Neuron (in vitro differentiated cells): ENCODE measurements around the gene RNF220.
"Not testable (repeated sequence)": the region's sequence is repeated elsewhere in the genome, so short reads cannot be mapped to it uniquely, and the experiment has no call there.

Experiments
- H2AFZ ChIP-seq: one replicate; pipeline ENCODE4 v1.6.1; 2013; ENCODE audit warnings: low read depth, mild to moderate bottlenecking, inconsistent platforms, low read length, moderate library complexity
- H3K27me3 ChIP-seq: one replicate; pipeline ENCODE4 v1.6.1; 2013; ENCODE audit warnings: low read length; ENCODE audit not compliant: insufficient read depth
- H3K36me3 ChIP-seq: one replicate; pipeline ENCODE4 v1.6.1; 2013; ENCODE audit warnings: low read length; ENCODE audit not compliant: insufficient read depth
- H3K4me1 ChIP-seq: one replicate; pipeline ENCODE4 v1.6.1; 2013; ENCODE audit warnings: low read length; ENCODE audit not compliant: insufficient read depth
- H3K4me3 ChIP-seq: 2 replicates; pipeline ENCODE4 v1.5.1; 2013; ENCODE audit warnings: mild to moderate bottlenecking, low read length, moderate library complexity
- H3K9me3 ChIP-seq: one replicate; pipeline ENCODE4 v1.6.1; 2013; ENCODE audit warnings: low read length

RNF220 gene

DNA sequence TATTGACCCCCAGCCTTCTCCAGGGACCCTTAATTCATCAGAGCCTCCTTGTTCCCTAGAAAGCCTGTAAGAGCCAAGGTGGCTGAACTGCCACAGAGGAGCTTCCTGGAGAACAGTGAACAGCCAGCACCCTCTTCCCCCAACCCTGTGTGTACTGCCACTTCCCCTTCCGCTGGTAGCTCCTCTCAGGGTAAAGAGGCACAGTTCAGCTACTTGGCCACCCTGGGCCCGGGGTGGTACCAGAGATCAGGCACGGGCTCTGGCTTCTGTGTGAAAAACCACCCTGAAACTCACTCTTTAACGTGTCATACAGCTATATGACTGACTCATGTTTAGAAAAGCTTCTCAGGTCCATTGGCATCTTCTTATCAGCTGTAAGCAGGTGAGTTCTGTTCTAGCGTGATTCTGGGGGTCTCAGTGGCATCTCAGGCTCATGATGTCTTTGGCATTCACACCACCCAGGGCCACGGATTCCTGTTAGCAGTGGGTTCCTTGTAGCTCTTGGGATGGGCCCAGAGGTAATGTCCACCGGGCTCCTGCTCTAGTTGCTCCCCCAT, 291.8 kb downstream of the RNF220 start:
- H3K36me3 ChIP-seq = no peaks in the 10 kb centered on the region
- no peak overlapping the region for H3K4me3 ChIP-seq
- H3K9me3 ChIP-seq = no peaks in the 10 kb centered on the region
- no peaks in the 10 kb centered on the region for H3K27me3 ChIP-seq
- no peaks in the 10 kb centered on the region for H3K4me1 ChIP-seq
- H2AFZ ChIP-seq = no peak overlapping the region

DNA sequence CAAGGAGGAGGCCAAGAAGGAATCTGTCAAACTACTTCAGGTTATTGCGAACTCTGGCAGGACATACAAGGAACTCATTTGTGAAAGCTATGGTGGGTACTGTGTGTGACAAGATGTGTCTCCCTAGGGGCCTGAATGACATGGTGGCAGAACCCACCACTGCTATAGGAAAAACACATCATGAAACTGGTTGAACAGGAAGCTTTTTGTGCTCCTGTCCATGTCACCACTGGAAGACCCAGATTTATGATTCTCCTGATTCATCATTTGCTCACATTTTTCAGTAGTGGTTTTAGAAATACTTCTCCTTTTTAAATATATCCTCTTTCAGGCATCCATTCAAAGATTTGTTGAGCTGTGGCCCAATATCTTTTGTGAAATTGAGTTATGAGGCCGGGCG, 293.1 kb downstream of the RNF220 start:
- no peaks in the 10 kb centered on the region for H3K9me3 ChIP-seq
- H3K27me3 ChIP-seq = no peaks in the 10 kb centered on the region
- H3K4me1 ChIP-seq = no peaks in the 10 kb centered on the region
- no peak overlapping the region for H3K4me3 ChIP-seq
- H2AFZ ChIP-seq = no peak overlapping the region
- H3K36me3 ChIP-seq = no peaks in the 10 kb centered on the region

DNA sequence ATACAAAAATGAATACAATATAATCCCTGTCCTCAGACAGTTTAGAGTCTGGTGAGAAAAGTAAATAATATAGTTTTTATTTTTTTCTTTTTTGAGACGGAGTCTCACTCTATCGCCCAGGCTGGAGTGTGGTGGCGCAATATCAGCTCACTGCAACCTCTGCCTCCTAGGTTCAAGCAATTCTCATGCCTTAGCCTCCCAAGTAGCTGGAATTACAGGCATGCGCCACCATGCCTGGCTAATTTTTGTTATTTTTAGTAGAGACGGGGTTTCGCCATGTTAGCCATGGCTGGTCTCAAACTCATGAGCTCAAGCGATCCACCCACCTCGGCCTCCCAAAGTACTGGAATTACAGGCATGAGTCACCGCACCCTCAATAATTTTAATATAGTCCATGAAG, 294.3 kb downstream of the RNF220 start:
- H3K36me3 ChIP-seq, H3K4me3 ChIP-seq, H3K4me1 ChIP-seq, H3K9me3 ChIP-seq, H2AFZ ChIP-seq, H3K27me3 ChIP-seq: not testable (repeated sequence)

DNA sequence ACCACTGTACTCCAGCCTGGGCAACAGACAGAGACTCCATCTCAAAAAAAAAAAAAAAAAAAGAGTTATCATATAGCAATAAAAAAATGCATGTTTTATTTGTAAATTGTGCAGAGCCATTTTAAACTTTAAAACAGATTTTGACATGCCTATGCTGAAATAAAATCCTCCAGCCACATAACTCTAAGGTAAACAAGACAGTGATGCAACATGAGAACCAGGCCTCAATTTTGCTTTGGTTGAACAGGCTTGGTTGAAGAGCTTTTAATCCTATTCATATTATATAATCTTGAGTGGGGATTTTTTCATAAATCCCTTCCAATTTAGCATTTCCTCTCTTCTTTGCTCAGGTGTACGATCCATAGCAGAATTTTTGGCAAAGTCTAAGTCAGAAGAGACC, 295.5 kb downstream of the RNF220 start:
- H3K4me1 ChIP-seq = no peaks in the 10 kb centered on the region

DNA sequence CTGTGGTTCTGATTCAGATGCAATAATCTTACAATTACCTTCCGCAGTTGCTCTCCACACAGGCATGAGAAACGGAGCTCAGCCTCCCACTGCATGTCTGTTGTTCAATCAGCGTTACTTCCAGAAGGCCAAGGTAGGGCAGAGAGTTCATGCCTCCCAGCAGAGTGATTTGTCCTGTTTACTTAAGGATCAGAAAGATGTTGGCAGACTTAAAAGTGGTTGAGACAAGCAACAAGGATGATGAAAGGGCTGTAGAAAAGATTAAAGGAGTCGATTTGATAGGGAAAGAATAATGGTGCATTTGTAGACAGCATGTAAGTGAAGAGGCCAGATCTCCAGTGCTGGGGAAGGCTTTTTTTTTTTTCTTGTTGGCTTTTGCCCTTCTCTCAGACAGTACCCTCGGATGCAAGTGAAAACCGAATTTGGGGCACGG, 296.1 kb downstream of the RNF220 start:
- no peaks in the 10 kb centered on the region for H3K9me3 ChIP-seq
- no peak overlapping the region for H3K4me3 ChIP-seq

More for the DNA sequence above, 295.5 kb downstream of the RNF220 start:
- Histone ChIP-seq H3K4me3 (no peak overlapping the region), H3K36me3 (no peaks in the 10 kb centered on the region), H3K9me3 (no peaks in the 10 kb centered on the region), H3K27me3 (no peaks in the 10 kb centered on the region), H2AFZ (no peak overlapping the region)

More for the DNA sequence above, 296.1 kb downstream of the RNF220 start:
- no peaks in the 10 kb centered on the region for H3K27me3 ChIP-seq
- no peaks in the 10 kb centered on the region for H3K36me3 ChIP-seq
- no peak overlapping the region for H2AFZ ChIP-seq
- no peaks in the 10 kb centered on the region for H3K4me1 ChIP-seq
